Mucosa of descending colon (tissue), 3 donors: ENCODE measurements around the gene UBE3C. TPM values are rescaled to one million over a fixed set of nuclear protein-coding genes. Genes with fewer than 3 reads are reported as not detected.

ENCODE experiments used
- ATAC-seq: fragments of 200-7000 bp; cut with Tn5 transposase; one replicate; pipeline ENCODE4 v1.9.1; 2020; ENCODE audit warnings: mild to moderate bottlenecking, moderate library complexity
- DNase-seq, 3 donors: peaks; one replicate each; pipeline ENCODE4 v3.0.0-alpha.2; 2020
- H3K36me3 ChIP-seq: fragments of 200-600 bp; one replicate; pipeline ENCODE4 v1.8.0; 2021; ENCODE audit warnings: low read depth, mild to moderate bottlenecking
- H3K4me1 ChIP-seq: fragments of 200-600 bp; one replicate; pipeline ENCODE4 v1.8.0; 2021; ENCODE audit warnings: low read depth, mild to moderate bottlenecking
- H3K4me3 ChIP-seq: fragments of 200-600 bp; one replicate; pipeline ENCODE4 v1.8.0; 2021; ENCODE audit warnings: mild to moderate bottlenecking
- H3K9me3 ChIP-seq: fragments of 200-600 bp; one replicate; pipeline ENCODE4 v1.8.0; 2021; ENCODE audit warnings: mild to moderate bottlenecking
- CTCF ChIP-seq: fragments of 200-600 bp; IDR thresholded peaks from one replicate; pipeline ENCODE4 v1.8.0; 2022; ENCODE audit warnings: antibody characterized with exemption, mild to moderate bottlenecking
- intact Hi-C, 2 donors: fragments of 100-400 bp; cut with DNase I in 1 of 2; cut with micrococcal nuclease in 1 of 2; formaldehyde crosslinking; loops; one replicate each; pipeline versions ENCODE4 v1.11.0 to v1.11.1; 2022; cut with DNase I, micrococcal nuclease
- long read RNA-seq, 2 donors: library from polyadenylated mRNA; unstranded; transcript quantifications; one replicate each; pipeline ENCODE4 v2.0.0, GENCODE V29; 2019 to 2021
- total RNA-seq, 3 donors: library from RNA; stranded (reverse); fragmentation: NEBNext Ultra II Directional in 2 of 3; extraction: Animal tissue kit (Norgen Biotek cat#: 25700) in 2 of 3; gene quantifications; one replicate each; pipeline versions ENCODE4 v1.2.1 to v1.2.4, GENCODE V29; 2021 to 2023
- donor health status: DM: no; HTN: no; CAD: no; lungs with moderate emphysema.
- donor health status: DM: no; HTN: no; CAD: no.
- donor health status: DM: no; HTN: yes; CAD: no.

The UBE3C gene
- total RNA-seq, result 10 to 100 TPM; 58.1 to 68.0 (median 66.7) TPM
- long read RNA-seq, donor 1, full-length matches to known transcripts, result 39 of 72 reads
- long read RNA-seq, donor 1, partial matches to known transcripts, result 14 of 72 reads
- long read RNA-seq, donor 1, other reads (novel, unspliced or antisense), result 19 of 72 reads
- long read RNA-seq, donor 2, partial matches to known transcripts, result 1 of 5 reads
- long read RNA-seq, donor 2, other reads (novel, unspliced or antisense), result 4 of 5 reads

GRCh38 chr7:157138424-157139110, at the start of gene UBE3C:
UBE3C (plus strand) TSS chr7:157138926; CDS start chr7:157139273, 347 bp downstream.
- Histone ChIP-seq H3K36me3 (no peaks in the 10 kb centered on the region), H3K4me1 (peaks cover 18% of the 10 kb centered on the region), H3K9me3 (no peaks in the 10 kb centered on the region), H3K4me3 (peak within 1 kb of the TSS; percentile 46)
- peak; percentile 93 for ATAC-seq
- DNase-seq, result peak; percentile 93 to 95 (median 94)
- peak; percentile 15 for TF ChIP-seq CTCF
- intact Hi-C loops, result no loop called here

GRCh38 chr7:157089100-157089610, 49.6 kb upstream of the UBE3C start:
- no peak for ATAC-seq
- DNase-seq, result no peak
- H3K4me1 ChIP-seq, result no peaks in the 10 kb centered on the region
- no peak overlapping the region for H3K4me3 ChIP-seq
- intact Hi-C loops, result no loop called here
- no peak for TF ChIP-seq CTCF
- no peaks in the 10 kb centered on the region for H3K36me3 ChIP-seq
- peaks cover 15% of the 10 kb centered on the region for H3K9me3 ChIP-seq

- H3K4me3 ChIP-seq, result no peak overlapping the region
- intact Hi-C loops, result no loop called here
- no peaks in the 10 kb centered on the region for H3K4me1 ChIP-seq
- no peak for ATAC-seq
- H3K9me3 ChIP-seq, result peaks cover 5% of the 10 kb centered on the region
- DNase-seq, result no peak
- H3K36me3 ChIP-seq, result no peaks in the 10 kb centered on the region
- TF ChIP-seq CTCF, result no peak
Observed at GRCh38 chr7:157090485-157091165, 48.1 kb upstream of the UBE3C start.

GRCh38 chr7:157096286-157097055, 42.3 kb upstream of the UBE3C start:
- peaks cover 5% of the 10 kb centered on the region for H3K9me3 ChIP-seq
- intact Hi-C loops, result no loop called here
- peak; percentile 46 for ATAC-seq
- TF ChIP-seq CTCF, result no peak
- no peak for DNase-seq
- H3K36me3 ChIP-seq, result no peaks in the 10 kb centered on the region
- no peaks in the 10 kb centered on the region for H3K4me1 ChIP-seq
- H3K4me3 ChIP-seq, result no peak overlapping the region

- H3K36me3 ChIP-seq, result no peaks in the 10 kb centered on the region
- intact Hi-C loops, result no loop called here
- no peak for ATAC-seq
- no peak overlapping the region for H3K4me3 ChIP-seq
- no peak for DNase-seq
- H3K9me3 ChIP-seq, result peaks cover 5% of the 10 kb centered on the region
- no peak for TF ChIP-seq CTCF
- no peaks in the 10 kb centered on the region for H3K4me1 ChIP-seq
Observed at GRCh38 chr7:157097056-157097329, 41.7 kb upstream of the UBE3C start.
